WTC11 (cell line): ENCODE measurements around the gene CLDND2. TPM values are rescaled to one million over a fixed set of nuclear protein-coding genes. Genes with fewer than 3 reads are reported as not detected.
A peak's percentile ranks its signal among the peaks of the same experiment; 100 is the strongest.

Experiments
- ATAC-seq: fragments of 200-7000 bp; cut with Tn5 transposase; 2 replicates; pipeline ENCODE4 v1.10.0; 2021; ENCODE audit warnings: mild to moderate bottlenecking, moderate library complexity
- CTCF ChIA-PET: fragments of 300-600 bp; sonication (Branson Sonifier 250); formaldehyde crosslinking; loops from one replicate; lab custom pipeline; 2021; ENCODE audit warnings: antibody characterized with exemption; lab: Charles Lee
- POLR2A ChIA-PET: fragments of 350-600 bp; sonication (Branson Sonifier 250); formaldehyde crosslinking; loops from one replicate; lab custom pipeline; 2021; ENCODE audit warnings: antibody characterized with exemption; lab: Charles Lee
- DNase-seq: peaks from one replicate; pipeline ENCODE4 v3.0.0; 2021; ENCODE audit warnings: low spot score
- H3K27ac Mint-ChIP-seq: 2 replicates; pipeline ENCODE4 v1.8.0; 2021; ENCODE audit warnings: mixed read lengths
- H3K27me3 Mint-ChIP-seq: 2 replicates; pipeline ENCODE4 v1.8.0; 2021; ENCODE audit warnings: low read depth, mild to moderate bottlenecking, moderate library complexity, mixed read lengths
- H3K36me3 Mint-ChIP-seq: 2 replicates; pipeline ENCODE4 v1.8.0; 2021; ENCODE audit warnings: mixed read lengths
- H3K4me1 Mint-ChIP-seq: 2 replicates; pipeline ENCODE4 v1.8.0; 2022; ENCODE audit warnings: mixed read lengths
- H3K4me3 Mint-ChIP-seq: 2 replicates; pipeline ENCODE4 v1.8.0; 2021; ENCODE audit warnings: mild to moderate bottlenecking, moderate library complexity, mixed read lengths
- H3K9me3 Mint-ChIP-seq: 2 replicates; pipeline ENCODE4 v1.8.0; 2021; ENCODE audit warnings: mixed read lengths
- CBFB ChIP-seq: sonication (generic); formaldehyde crosslinking; IDR thresholded peaks from 2 replicates; pipeline ENCODE4 v1.8.1; 2022; ENCODE audit warnings: mild to moderate bottlenecking, low read depth, missing genetic modification reagents
- GRHL2 ChIP-seq: fragments of 250-450 bp; sonication (Bioruptor Pico); IDR thresholded peaks from 2 replicates; pipeline ENCODE4 v1.8.0; 2022; ENCODE audit warnings: mild to moderate bottlenecking, moderate library complexity; ENCODE audit not compliant: insufficient replicate concordance, severe bottlenecking
- JUN ChIP-seq: sonication (generic); formaldehyde crosslinking; IDR thresholded peaks from 2 replicates; pipeline ENCODE4 v1.8.0; 2023; ENCODE audit warnings: mild to moderate bottlenecking, missing genetic modification reagents
- NFE2L1 ChIP-seq: sonication (generic); formaldehyde crosslinking; IDR thresholded peaks from 2 replicates; pipeline ENCODE4 v1.8.1; 2023; ENCODE audit warnings: missing genetic modification reagents
- NR3C1 ChIP-seq: sonication (generic); formaldehyde crosslinking; conservative IDR thresholded peaks from 2 replicates; pipeline ENCODE4 v1.8.1; 2023; ENCODE audit warnings: low read depth, mild to moderate bottlenecking, missing genetic modification reagents
- SMAD4 ChIP-seq: sonication (generic); formaldehyde crosslinking; IDR thresholded peaks from 2 replicates; pipeline ENCODE4 v1.8.0; 2022; ENCODE audit warnings: mild to moderate bottlenecking, missing genetic modification reagents
- TEAD1 ChIP-seq: sonication (generic); formaldehyde crosslinking; IDR thresholded peaks from 2 replicates; pipeline ENCODE4 v1.8.0; 2022; ENCODE audit warnings: mild to moderate bottlenecking, missing genetic modification reagents
- TEAD4 ChIP-seq: sonication (generic); formaldehyde crosslinking; IDR thresholded peaks from 2 replicates; pipeline ENCODE4 v1.8.0; 2022; ENCODE audit warnings: mild to moderate bottlenecking, missing genetic modification reagents
- TP53 ChIP-seq: sonication (generic); formaldehyde crosslinking; IDR thresholded peaks from 2 replicates; pipeline ENCODE4 v1.8.1; 2023; ENCODE audit warnings: mild to moderate bottlenecking, missing genetic modification reagents
- ZBTB43 ChIP-seq: sonication (generic); formaldehyde crosslinking; IDR thresholded peaks from 2 replicates; pipeline ENCODE4 v1.8.1; 2023; ENCODE audit warnings: mild to moderate bottlenecking, missing genetic modification reagents
- ZNF532 ChIP-seq: fragments of 250-450 bp; sonication (Bioruptor Pico); IDR thresholded peaks from 2 replicates; pipeline ENCODE4 v1.9.0; 2021; ENCODE audit warnings: mild to moderate bottlenecking, borderline replicate concordance
- total RNA-seq: library from RNA; stranded (reverse); gene quantifications from 3 replicates; pipeline ENCODE4 v1.2.3, GENCODE V29; 2021
- TF ChIP-seq, protein P1 (sequence below): fragments of 200-600 bp; IDR thresholded peaks from 2 replicates; pipeline ENCODE4 v1.8.0; 2022; ENCODE audit warnings: antibody characterized with exemption
- TF ChIP-seq, protein P2 (sequence below): sonication (generic); formaldehyde crosslinking; IDR thresholded peaks from 2 replicates; pipeline ENCODE4 v1.8.1; 2022; ENCODE audit warnings: low read depth, missing genetic modification reagents, borderline replicate concordance
- TF ChIP-seq, protein P3 (sequence below): sonication (generic); formaldehyde crosslinking; IDR thresholded peaks from 2 replicates; pipeline ENCODE4 v1.8.1; 2022; ENCODE audit warnings: mild to moderate bottlenecking, moderate library complexity, missing genetic modification reagents
- TF ChIP-seq, protein P4 (sequence below): sonication (generic); formaldehyde crosslinking; conservative IDR thresholded peaks from 2 replicates; pipeline ENCODE4 v1.8.1; 2023; ENCODE audit warnings: mild to moderate bottlenecking, low read depth, missing genetic modification reagents, moderate library complexity

Gene CLDND2
- total RNA-seq, 1 experiment from 2014 or later = 1.7 TPM

DNA sequence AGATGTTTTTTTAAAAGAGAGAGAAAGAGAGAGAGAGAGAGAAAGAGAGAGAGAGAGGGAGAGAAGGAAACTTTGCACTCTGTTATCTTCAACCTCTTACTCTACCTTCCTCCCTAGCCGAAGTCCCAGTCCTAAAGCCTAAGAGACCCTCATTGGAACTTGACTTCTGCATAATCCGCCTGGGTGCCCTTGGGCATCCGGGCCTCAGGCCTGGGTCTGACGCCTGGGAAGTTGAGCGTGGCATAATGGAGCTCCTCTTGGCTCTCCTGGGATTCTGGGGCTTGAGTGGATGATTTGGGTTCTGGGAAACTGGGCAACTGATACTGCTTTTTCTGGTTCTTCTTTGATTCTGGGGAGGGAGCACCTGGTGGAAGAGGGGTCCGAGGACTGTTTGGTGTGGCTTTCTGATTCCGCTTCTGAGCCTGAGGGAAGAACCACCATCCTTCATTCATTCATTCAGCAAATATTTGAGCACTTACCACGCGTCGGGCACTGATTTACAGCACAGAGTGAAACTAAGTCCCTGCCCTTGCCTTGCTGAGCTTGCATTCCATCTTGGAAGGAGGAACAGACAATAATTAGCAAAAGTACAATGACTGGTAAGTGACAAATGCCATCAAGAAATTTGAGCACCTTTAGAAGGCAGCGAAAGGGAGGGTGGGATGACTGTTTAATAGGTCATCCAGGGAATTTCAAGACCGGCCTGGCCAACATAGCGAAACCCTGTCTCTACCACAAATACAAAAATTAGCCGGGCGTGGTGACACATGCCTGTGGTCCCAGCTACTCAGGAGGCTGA, 42.3 kb upstream of the CLDND2 start:
- Mint-ChIP-seq H3K27me3 (no peaks in the 10 kb centered on the region), H3K9me3 (peaks cover 7% of the 10 kb centered on the region), H3K4me3 (no peak overlapping the region), H3K27ac (peak overlapping the region; percentile 34; the same call in 1 of the 2 replicates), H3K36me3 (peaks cover 12% of the 10 kb centered on the region), H3K4me1 (peaks cover 32% of the 10 kb centered on the region)
- ATAC-seq (no peak), DNase-seq (no peak)
- ChIA-PET POLR2A (no interaction called here), CTCF (interaction anchor here (3.4 kb wide), 1 partner anchor 10 kb away, joined by 10 read pairs; no protein-coding TSS in a partner anchor)
- no peak for TF ChIP-seq TEAD1 (CRISPR knock-in tag)
- no peak for TF ChIP-seq TEAD4 (CRISPR knock-in tag)
- TF ChIP-seq ZBTB43 (CRISPR knock-in tag) = no peak

DNA sequence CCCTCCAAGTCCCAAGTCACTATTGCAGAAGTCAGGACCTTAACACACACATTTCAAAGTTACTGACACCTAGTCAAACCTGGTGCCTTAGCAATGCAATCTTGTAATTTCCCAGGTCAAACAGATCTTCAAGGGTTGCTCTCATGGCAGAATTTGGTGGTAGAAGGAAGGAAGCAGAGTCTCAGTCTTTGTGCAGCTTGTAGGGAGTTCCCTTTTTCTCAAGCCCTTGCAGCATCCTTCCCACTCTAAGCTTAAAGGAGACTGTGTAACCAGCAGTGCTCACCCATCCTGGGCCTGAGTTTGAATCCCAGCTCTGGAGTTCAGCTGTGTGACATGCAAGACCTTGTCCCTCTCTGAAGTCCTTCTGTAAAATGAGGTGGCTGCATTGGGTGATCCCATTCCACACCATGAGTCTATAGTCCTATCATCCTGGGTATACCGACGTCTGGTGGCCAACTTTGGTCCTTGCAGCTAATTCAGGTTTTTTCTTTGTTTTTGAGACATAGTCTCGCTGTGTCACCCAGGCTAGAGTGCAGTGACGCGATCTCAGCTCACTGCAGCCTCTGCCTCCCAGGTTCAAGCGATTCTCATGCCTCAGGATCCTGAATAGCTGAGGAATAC, 38.8 kb upstream of the CLDND2 start:
- H3K36me3 Mint-ChIP-seq = peaks cover 39% of the 10 kb centered on the region
- peak overlapping the region; percentile 85 for H3K27ac Mint-ChIP-seq
- CTCF ChIA-PET = interaction anchor here (0.7 to 3.4 kb wide), 19 partner anchors 8 to 250 kb away, joined by 3 to 51 read pairs (median 4); partner anchors contain the start of genes C19orf84, SIGLEC10 and VSIG10L
- peaks cover 8% of the 10 kb centered on the region for H3K27me3 Mint-ChIP-seq
- peaks cover 32% of the 10 kb centered on the region for H3K4me1 Mint-ChIP-seq
- no peak for TF ChIP-seq JUN (CRISPR knock-in tag)
- TF ChIP-seq, protein P1, sequence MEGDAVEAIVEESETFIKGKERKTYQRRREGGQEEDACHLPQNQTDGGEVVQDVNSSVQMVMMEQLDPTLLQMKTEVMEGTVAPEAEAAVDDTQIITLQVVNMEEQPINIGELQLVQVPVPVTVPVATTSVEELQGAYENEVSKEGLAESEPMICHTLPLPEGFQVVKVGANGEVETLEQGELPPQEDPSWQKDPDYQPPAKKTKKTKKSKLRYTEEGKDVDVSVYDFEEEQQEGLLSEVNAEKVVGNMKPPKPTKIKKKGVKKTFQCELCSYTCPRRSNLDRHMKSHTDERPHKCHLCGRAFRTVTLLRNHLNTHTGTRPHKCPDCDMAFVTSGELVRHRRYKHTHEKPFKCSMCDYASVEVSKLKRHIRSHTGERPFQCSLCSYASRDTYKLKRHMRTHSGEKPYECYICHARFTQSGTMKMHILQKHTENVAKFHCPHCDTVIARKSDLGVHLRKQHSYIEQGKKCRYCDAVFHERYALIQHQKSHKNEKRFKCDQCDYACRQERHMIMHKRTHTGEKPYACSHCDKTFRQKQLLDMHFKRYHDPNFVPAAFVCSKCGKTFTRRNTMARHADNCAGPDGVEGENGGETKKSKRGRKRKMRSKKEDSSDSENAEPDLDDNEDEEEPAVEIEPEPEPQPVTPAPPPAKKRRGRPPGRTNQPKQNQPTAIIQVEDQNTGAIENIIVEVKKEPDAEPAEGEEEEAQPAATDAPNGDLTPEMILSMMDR = 0 out of 2 replicates have a peak, but pooled peaks have one; percentile 27
- TF ChIP-seq, all 79 proteins: peak for 1
- Mint-ChIP-seq H3K4me3 (no peak overlapping the region), H3K9me3 (peaks cover 29% of the 10 kb centered on the region)
- DNase-seq = peak; percentile 47
- peak; percentile 87 for ATAC-seq
- POLR2A ChIA-PET = interaction anchor here (1.3 kb wide), 1 partner anchor 68 kb away, joined by 3 read pairs; no protein-coding TSS in a partner anchor

- Mint-ChIP-seq H3K4me3 (no peak overlapping the region), H3K4me1 (peaks cover 9% of the 10 kb centered on the region), H3K27me3 (peaks cover 15% of the 10 kb centered on the region), H3K9me3 (peaks cover 40% of the 10 kb centered on the region), H3K36me3 (peaks cover 51% of the 10 kb centered on the region), H3K27ac (no peak overlapping the region)
- ChIA-PET CTCF (no interaction called here), POLR2A (no interaction called here)
- DNase-seq = no peak
- ATAC-seq = no peak
- TF ChIP-seq, protein P2, sequence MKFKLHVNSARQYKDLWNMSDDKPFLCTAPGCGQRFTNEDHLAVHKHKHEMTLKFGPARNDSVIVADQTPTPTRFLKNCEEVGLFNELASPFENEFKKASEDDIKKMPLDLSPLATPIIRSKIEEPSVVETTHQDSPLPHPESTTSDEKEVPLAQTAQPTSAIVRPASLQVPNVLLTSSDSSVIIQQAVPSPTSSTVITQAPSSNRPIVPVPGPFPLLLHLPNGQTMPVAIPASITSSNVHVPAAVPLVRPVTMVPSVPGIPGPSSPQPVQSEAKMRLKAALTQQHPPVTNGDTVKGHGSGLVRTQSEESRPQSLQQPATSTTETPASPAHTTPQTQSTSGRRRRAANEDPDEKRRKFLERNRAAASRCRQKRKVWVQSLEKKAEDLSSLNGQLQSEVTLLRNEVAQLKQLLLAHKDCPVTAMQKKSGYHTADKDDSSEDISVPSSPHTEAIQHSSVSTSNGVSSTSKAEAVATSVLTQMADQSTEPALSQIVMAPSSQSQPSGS = no peak
- TF ChIP-seq ZNF532 (CRISPR knock-in tag) (no peak), TEAD4 (CRISPR knock-in tag) (no peak), CBFB (no peak), TP53 (no peak), NR3C1 (CRISPR knock-in tag) (no peak), NFE2L1 (CRISPR knock-in tag) (no peak), SMAD4 (no peak), GRHL2 (no peak)
- TF ChIP-seq, protein P3, sequence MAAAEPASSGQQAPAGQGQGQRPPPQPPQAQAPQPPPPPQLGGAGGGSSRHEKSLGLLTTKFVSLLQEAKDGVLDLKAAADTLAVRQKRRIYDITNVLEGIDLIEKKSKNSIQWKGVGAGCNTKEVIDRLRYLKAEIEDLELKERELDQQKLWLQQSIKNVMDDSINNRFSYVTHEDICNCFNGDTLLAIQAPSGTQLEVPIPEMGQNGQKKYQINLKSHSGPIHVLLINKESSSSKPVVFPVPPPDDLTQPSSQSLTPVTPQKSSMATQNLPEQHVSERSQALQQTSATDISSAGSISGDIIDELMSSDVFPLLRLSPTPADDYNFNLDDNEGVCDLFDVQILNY (CRISPR knock-in tag) = no peak
- TF ChIP-seq, protein P4, sequence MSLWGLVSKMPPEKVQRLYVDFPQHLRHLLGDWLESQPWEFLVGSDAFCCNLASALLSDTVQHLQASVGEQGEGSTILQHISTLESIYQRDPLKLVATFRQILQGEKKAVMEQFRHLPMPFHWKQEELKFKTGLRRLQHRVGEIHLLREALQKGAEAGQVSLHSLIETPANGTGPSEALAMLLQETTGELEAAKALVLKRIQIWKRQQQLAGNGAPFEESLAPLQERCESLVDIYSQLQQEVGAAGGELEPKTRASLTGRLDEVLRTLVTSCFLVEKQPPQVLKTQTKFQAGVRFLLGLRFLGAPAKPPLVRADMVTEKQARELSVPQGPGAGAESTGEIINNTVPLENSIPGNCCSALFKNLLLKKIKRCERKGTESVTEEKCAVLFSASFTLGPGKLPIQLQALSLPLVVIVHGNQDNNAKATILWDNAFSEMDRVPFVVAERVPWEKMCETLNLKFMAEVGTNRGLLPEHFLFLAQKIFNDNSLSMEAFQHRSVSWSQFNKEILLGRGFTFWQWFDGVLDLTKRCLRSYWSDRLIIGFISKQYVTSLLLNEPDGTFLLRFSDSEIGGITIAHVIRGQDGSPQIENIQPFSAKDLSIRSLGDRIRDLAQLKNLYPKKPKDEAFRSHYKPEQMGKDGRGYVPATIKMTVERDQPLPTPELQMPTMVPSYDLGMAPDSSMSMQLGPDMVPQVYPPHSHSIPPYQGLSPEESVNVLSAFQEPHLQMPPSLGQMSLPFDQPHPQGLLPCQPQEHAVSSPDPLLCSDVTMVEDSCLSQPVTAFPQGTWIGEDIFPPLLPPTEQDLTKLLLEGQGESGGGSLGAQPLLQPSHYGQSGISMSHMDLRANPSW (CRISPR knock-in tag) = no peak
Measured at GRCh38 chr19:51402117-51402516, 33.3 kb upstream of the CLDND2 start.
